Measurements from ENCODE around the gene CPNE6.

DNA sequence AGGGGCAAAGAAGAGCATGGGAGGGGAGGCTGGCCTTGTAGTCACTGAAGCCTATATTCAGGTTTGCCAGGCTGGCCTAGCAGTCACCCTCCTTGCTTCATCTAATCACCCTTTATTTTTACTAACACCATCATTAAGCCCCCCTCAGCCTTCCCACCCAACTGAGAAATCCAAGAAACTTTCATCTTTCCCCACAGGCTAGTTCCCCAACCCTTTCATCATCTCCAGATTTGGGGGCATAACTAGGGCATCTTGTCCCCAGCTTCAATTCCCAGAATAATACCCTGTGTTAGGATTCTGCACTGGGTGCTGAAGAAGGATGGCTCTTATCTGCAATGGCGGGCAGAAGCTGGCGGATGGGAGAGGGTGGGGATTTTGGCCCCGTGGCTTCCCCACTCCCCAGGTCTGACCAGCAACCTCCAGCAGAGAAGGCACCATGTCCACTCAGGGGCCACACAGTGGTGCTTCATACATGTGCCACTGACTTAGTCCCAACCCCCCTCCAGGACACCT, 29.7 kb downstream of the CPNE6 start:
- TF ChIP-seq, protein P1, sequence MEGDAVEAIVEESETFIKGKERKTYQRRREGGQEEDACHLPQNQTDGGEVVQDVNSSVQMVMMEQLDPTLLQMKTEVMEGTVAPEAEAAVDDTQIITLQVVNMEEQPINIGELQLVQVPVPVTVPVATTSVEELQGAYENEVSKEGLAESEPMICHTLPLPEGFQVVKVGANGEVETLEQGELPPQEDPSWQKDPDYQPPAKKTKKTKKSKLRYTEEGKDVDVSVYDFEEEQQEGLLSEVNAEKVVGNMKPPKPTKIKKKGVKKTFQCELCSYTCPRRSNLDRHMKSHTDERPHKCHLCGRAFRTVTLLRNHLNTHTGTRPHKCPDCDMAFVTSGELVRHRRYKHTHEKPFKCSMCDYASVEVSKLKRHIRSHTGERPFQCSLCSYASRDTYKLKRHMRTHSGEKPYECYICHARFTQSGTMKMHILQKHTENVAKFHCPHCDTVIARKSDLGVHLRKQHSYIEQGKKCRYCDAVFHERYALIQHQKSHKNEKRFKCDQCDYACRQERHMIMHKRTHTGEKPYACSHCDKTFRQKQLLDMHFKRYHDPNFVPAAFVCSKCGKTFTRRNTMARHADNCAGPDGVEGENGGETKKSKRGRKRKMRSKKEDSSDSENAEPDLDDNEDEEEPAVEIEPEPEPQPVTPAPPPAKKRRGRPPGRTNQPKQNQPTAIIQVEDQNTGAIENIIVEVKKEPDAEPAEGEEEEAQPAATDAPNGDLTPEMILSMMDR (tag by site-specific recombination; IDR thresholded peaks at IDR 0.05) = no peak
- TF ChIP-seq ZNF274 (IDR thresholded peaks at IDR 0.05; ENCODE audit: low read length) (no peak), ZNF274 (tag by site-specific recombination; IDR thresholded peaks at IDR 0.05; ENCODE audit: borderline replicate concordance) (no peak), ZNF211 (tag by site-specific recombination; IDR thresholded peaks at IDR 0.05; ENCODE audit: low read depth) (no peak), ZNF785 (tag by site-specific recombination; IDR thresholded peaks at IDR 0.05) (no peak), RBAK (tag by site-specific recombination; IDR thresholded peaks at IDR 0.05) (no peak), ZBTB7A (tag by site-specific recombination; IDR thresholded peaks at IDR 0.05; ENCODE audit: low read depth) (no peak)
- TF ChIP-seq, protein P2, sequence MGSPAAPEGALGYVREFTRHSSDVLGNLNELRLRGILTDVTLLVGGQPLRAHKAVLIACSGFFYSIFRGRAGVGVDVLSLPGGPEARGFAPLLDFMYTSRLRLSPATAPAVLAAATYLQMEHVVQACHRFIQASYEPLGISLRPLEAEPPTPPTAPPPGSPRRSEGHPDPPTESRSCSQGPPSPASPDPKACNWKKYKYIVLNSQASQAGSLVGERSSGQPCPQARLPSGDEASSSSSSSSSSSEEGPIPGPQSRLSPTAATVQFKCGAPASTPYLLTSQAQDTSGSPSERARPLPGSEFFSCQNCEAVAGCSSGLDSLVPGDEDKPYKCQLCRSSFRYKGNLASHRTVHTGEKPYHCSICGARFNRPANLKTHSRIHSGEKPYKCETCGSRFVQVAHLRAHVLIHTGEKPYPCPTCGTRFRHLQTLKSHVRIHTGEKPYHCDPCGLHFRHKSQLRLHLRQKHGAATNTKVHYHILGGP (tag by site-specific recombination; IDR thresholded peaks at IDR 0.05) = no peak

Measured in HEK293 (cell line).